ENCODE results near the gene GABRB3.
"Not testable (repeated sequence)": the region's sequence is repeated elsewhere in the genome, so short reads cannot be mapped to it uniquely, and the experiment has no call there.

Gene GABRB3

DNA sequence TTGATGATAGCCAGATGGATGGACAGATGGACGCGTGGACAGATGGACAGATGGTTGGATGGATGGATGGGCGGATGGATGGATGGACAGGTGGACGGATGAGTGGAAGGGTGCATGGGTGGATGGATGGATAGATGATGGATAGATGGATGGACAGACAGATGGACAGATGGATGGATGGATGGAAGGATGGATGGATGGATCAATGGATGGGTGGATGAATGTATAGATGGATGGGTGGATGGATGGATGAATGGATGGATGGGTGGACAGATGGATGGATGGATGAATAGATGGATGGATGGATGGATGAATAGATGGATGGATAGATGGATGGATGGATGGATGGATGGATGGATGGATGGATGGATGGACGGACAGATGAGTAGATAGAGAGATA is 40.9 kb downstream of the GABRB3 start:
- DNase-seq = no peak

DNA sequence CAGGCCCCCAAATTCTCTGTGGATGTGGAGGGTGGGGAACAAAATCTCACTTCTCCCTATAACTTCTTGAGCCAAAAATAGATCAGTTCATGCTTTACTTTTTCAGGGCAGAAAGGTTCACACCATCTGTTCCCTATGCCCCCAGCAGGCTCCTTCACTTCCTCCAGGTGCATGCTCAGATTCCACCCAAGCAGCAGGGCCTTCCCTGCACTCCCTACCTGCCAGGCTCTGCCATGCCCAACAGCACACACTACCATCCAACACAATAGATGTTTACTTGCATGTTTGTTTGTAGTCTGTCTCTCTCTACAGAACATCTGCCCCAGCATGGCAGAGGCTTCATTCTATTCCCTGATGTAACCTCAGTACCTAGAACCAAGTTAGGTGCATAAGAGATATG is 43.3 kb downstream of the GABRB3 start:
- no peak for DNase-seq

DNA sequence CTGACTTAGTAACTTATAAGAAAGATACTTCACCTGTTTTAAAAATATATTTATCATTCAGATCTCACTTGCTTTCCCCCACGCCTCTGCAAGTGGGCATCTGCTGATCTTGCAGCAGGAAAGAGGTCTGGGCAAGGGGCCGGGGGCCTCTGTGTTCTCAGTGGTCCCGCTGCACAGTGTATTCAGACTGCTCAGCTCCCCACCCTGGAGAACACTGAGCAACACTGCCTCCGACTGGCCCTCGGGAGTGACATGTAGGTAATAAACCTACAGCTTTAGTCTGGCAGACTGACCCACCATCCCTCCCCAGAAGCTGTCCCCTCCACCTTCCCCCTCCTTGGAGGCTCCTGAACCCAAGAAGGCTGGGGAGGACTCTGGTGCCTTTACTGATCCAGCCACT is 43.8 kb downstream of the GABRB3 start:
- DNase-seq = no peak

DNA sequence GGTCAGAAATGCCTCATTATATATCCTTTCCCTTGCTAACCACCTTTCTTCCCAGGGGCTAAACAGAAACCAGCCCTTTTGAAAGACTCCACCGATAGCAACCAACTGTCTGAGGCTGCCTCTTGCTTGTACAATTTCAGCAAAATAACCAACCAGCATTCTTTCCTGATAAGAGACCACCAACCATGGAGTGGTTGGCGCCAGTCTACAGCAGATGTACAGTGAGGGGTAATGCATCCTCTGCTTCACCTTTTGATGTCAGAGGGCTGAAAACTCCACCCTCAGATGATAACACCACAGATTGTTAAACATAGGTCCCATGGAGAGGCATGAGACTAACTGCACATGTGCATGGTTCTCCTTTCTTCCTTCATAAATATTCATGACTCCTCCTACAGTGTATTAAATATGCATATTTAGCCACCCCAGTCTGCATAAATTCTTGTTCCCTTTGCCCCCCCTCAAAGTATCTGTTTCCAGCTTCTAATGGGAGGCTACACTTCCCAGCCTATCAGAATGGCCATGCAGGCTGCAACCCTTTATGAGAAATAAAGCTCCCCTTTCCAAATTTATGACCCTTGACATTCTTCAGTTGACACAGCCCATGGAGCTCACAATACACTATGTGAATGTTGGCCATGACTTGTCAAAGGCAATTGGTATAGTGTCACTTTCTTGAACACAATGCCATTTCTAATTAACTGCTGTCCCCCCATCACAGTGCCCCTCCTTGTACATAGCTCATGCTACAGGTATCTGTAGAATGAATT is 48.3 kb downstream of the GABRB3 start:
- no peak for DNase-seq

DNA sequence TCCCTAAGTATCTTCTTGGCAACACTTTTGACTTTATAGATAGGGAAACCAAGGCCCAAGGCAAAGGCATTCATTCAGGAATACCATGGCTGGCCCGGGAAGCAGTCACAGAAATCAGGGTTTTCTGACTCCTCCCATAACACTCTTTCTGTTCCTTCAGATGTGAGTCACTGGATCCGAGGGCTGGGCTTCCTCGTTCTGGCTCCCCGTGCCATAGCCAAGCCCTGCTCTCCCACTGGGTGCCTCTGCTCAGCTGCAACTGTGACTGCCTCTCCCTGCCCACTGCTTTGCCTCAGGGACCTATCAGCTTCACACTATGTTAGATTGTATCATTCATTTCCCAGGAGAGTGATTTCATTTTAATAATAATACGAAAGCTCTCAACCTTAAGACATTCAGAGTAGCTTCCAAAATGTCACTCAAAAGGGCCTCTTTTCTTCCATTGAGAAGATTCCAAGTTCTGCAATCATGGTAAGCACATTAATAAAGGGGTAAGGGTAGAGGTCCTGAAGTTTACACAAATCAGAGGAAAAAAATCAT is 50.2 kb downstream of the GABRB3 start:
- no peak for DNase-seq

DNA sequence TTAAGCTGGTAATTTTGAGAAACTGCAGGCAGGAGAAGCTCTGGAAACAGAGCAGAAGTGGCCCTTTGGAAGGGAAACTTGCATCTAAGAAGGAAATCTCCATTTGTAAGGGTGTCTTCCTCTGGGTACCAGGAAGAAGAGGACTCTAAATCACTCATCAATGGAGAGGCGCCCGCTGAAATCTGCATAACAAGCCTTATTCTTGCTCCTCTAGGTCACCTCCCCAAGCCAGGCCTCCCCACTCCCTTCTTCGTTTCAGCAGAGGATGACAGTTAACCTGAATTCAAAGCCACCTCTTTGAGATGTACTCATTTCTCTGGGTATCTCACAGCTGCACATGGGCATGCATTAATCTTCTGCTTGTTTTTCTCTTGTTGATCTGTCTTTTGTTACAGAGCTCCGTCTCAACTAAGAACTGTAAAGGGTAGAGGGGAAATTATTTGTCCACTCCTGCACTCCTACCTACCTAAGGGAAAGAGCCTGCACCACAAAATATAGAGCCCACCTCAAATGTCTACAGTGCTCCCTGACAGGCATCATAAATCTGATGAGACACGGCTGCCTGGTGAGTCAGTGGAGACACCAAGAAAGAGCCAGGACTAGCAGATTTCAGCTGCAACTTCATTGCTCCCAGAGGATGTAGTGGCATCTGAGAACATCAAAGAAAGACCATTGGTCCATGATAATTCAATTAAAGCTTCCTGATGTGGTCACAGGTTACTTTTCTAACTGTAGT is 51.5 kb downstream of the GABRB3 start:
- no peak for DNase-seq

DNA sequence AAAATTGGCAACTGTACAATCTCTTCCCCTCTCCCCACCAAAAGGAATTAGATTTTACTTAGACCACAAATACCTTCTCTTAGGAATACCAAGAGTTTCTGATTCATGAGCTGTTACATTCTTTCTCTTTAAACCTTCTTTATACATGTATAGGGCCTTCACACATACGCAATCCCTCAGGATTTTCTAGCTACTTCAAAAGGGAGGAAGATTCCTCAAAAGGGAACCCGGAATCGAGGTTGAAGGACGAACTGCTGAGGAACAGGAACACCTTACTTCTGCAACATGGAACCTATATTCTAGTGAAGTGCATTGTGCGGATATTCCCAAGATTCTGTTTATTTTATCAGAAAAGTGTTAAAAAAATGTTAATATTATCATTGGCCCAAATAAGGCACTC is 52.3 kb downstream of the GABRB3 start:
- no peak for DNase-seq

DNA sequence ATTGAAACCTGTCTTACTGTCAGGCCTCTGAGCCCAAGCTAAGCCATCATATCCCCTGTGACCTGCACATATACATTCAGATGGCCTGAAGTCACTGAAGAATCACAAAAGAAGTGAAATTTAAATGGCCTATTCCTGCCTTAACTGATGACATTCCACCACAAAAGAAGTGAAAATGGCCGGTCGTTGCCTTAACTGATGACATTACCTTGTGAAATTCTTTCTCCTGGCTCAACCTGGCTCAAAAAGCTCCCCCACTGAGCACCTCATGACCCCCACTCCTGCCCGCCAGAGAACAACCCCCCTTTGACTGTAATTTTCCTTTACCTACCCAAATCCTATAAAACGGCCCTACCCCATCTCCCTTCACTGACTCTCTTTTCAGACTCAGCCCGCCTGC is 53.0 kb downstream of the GABRB3 start:
- not testable (repeated sequence) for DNase-seq

DNA sequence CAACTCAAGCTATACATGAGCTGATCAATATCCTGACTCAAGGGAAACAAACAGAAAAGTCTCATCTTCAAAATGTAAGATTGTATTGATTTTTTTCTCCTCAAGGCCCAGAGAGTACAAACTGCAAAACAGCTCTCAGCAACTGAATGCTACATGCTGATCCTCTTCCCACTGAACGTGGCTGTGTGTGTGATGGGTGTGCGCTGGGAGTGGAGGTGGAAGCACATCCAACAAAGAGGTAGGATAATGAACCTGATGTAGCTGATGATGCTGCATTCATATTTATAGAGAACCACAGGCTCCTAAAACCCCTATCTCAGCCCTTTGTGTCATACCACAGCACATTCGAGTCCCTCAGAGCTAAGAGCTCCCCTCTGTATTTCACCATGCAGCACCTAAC is 56.8 kb downstream of the GABRB3 start:
- DNase-seq = no peak

DNA sequence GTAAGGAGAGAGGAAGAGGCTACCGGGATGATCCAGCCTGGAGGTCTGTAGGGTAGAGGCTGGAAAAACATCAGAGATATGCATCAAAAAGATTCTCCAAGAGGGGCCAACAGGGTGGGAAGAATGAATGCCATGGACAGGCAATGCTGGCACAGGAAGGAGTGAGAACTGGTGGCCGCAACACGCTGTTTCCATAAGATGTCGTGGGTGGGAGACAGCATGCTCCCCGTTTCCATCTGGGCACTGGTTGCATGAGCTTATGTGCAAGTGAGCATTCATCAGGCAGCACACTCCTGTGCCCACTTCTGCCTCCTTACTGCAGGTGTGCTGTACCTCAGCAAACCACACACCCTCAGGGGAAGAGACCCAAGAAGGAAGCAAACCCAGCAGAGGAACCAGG is 59.4 kb downstream of the GABRB3 start:
- DNase-seq = no peak

DNA sequence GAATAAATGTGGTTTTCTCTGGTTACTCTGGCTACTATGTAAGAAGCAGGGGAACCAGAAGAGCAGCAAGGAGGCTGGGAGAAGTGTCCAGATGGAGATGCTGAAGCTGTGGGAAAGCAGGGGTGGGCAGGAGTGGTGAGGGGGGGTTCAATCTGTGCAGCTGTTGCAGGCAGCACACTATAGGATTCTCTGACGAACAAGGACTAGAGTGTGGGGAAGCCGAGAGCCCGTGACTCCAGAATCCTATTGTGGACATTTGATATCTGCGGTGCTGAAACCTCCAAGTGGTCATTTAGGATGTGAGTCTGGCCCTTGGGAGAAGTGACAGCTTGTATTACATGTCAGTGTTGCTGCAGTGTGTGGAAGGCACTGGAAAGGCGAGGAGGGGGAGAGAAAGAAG is 60.5 kb downstream of the GABRB3 start:
- DNase-seq = no peak

DNA sequence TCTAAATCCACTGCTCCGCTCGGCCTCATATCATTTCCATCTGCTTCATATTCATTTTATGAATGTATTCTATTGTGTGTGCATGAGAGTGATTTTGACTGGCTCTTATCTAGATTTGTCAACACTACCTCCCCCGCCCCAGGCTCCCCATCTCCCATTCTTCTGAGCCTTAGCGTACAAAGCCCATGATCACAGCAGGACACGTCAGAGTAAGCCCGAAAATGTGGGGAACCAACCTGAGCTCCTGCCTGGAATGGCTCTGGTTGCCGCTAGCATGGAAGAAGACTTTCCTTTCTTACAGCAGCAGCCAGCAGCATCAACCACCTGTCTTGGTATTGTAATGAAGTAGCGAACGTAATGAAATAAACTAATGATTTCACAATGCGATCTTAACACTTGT is 61.4 kb downstream of the GABRB3 start:
- DNase-seq = no peak

DNA sequence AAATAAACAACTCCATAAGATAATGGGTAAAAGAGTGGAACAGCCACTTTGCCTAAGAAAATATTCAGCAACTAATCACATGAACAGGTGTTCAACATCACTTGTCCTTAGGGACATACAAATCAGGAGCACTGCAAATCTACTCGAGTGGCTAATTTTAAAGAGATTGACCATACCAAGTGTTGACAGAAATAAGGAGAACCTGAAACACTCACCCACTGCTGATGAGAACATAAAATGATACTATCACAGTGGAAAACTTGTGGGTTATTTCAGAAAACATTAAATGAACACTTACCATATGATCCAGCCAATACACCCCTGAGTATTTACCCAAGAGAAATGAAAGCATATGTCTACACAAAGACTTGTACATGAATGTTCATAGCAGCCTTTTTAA is 70.5 kb downstream of the GABRB3 start:
- DNase-seq = no peak

DNA sequence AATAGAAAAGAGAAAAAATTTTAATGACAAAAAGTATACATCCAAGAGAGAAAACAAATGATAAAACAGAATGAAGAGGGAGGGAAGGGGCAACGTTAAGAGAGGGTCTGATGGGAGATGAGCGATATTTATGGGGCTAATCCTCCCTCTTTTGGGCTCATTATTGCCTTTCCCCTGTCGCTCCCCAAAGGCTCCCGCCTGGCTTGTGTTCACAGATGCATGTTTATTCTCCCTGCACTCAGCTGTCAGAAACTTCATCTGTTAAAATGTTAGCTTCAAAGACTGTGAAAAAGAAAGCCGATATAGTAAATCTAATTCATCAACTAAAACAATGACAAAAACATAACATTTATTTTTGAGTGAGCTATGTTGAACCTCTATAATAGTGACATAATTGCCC is 74.3 kb downstream of the GABRB3 start:
- DNase-seq = no peak

DNA sequence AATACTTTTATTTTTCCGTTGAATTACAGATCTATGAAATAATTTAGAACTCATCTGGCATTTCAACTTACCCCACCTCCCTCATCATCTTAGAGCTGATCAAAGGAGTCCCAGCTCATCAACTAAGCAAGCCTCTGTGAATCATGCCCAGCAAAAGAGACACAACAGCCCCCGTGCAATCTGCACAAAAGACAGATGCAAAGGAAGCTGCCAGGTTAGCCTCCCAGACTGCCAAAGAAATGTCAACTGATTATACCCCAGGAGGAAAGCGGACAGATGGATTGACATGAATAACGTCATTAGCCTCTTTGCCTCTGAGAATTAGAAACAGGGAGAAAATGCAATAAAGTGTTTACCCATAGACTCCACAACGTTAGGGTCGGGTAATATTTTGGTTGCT is 75.0 kb downstream of the GABRB3 start:
- no peak for DNase-seq

DNA sequence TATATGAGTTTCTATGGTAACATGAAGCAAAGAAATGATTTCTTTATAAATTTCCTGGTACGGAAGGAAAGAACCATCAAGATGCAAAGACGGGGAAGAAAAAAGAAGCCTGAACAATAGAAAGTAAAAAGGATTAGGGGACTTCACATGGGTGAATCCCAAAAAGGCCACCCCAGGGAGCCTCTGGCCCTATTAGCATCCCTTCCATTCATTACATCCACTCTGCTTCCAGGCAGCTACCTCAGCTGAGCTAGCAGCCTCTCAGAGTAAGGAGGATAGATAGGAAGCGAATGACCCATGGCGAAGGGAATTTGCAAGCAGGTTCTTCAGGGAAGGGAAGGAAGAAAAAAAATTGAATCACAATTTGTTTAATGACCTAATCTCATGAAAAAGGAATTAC is 81.6 kb downstream of the GABRB3 start:
- DNase-seq = no peak

DNA sequence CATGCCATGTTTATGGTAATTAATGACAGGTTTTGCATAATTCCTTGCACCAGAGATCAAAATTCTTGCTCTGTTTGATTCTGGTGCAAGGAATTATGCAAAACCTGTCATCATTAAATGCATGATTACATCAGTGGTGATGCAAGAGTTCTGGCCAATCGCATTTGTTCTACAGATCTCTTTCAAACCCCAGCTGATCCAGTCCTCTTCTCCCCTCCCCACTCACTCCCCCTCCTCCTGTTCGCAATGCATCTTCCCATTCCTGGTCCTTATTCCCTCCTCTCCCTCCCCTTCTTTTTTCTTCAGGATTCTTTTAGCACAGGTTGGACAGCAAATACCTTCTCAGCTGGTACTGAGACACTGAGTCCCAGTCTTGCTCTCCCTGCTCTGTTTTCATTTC is 82.1 kb downstream of the GABRB3 start:
- no peak for DNase-seq

DNA sequence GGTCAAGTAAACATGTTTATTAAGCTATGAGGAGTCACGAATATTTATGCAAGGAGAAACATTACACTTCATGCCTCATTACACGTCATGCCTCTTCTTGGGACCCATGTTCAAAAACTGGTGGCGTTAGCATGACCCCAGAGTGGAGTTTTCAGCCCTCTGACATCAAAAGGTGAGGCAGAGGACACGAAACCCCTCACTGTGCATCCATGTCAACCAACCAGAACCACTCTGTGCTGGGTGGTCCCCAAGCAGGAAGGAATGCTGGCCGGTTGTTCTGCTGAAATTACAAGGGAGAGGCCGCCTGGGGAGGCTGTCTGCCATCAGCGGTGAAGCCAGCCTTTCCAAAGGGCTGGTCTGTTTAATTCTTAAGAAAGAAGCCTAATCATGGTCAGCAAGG is 83.4 kb downstream of the GABRB3 start:
- no peak for DNase-seq

DNA sequence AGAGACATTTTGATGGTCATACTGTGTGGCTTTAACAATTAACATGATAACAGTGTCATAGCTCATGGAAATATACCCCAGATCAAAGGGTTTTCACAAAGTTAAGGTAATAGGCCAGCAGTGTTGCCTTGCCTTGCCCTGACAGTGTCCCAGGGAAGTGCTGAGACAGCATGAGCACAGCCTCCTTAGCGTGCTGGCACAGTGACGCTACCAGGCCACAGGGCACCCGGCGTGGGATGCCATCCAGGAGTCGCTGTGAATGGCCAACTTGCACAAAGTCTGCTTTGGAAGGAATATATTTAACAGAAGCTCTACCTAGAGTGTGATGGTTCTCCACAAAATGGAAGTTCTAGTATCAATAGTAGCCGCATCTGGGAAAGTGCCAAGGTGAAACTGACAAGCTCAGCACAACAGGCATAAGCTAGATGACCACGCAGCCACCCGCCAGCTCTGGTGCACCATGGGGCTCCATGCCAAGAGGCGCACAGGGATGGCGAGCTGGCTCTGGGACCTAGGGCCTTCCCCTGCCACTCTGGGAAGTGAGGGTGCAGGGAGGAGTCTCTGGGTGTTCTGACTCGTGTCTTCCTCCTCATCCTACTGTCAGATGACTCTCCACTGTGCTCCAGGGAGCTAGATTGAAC is 86.2 kb downstream of the GABRB3 start:
- DNase-seq = no peak

DNA sequence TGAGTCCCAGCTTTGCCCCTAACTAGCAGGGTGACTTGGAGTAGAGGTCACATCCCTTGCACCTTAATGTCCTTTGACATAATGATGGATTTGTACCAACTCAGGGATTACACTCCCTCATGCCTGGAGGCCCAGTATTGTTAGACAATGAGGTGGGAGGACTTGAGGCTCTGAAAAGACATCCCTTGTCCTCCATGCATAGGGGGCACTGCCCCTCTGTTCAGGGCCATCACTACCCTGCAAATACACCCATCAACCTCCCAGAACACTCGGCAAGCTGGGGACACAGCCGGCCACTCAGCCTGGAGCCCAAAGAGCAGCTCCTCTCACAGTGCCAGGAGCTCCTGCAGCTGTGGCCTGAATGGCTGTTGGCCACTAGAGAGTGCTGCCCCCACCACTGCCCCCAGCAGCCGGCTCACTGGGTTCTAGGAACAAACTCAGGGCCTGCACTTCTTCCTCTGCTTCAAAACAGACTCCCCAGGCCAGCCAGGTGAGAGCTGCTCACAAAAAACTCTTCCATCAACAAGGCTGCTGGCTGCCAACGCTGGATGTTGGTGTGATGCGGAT is 90.2 kb downstream of the GABRB3 start:
- DNase-seq = no peak

DNA sequence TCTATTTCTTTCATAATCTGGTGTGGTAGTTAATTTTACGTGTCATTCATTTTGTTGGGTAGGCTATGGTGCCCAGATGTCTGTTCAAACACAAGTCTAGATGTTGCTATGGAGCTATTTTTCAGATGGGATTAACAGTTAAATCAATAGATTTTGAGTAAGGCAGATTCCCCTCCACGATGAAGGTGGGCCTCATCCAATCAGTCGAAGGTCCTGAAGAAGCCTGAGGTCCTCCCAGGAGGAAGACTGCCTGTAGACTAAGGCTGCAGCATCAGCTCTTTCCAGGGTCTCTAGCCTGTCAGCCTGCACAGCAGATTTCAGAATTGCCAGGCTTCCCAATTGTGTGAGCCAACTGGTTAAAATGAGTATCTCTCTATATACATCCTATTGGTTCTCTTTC is 92.9 kb downstream of the GABRB3 start:
- no peak for DNase-seq

DNA sequence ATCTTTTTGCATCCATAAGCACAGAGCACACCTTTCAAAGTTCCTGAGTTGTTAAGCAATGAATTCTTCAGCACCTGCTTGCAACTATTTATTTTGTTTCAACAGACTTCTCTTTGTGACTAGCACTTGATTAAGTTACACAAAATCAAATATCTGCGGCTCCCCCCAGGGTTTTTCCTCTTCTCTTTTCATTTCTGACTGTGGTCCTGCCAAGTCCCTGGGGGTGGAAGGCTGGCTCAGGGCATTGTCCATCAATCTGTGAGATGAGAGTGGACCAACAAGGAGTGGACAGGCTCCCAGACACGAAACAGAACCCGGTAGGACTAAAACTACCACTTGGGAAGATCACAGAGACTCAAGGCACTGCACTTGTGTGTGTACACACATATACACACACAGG is 96.8 kb downstream of the GABRB3 start:
- no peak for DNase-seq

DNA sequence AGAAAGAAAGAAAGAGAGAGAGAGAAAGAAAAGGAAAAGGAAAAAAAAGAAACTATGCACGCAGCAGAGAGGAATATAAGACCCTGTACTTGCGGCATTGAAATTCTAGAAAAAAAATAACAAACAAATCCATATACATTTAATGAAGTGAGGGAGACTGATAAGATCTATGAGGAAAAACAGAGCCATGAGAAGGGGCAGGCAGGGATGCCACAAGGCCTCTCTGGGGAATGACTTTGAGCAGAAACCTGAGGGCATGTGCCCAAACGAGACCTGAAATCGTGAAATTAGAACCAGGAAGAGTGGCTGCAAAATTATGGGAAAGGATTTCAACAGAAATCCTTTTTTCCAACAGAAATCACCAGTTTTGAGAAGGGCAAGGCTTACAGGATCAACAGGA is 98.4 kb downstream of the GABRB3 start:
- no peak for DNase-seq

DNA sequence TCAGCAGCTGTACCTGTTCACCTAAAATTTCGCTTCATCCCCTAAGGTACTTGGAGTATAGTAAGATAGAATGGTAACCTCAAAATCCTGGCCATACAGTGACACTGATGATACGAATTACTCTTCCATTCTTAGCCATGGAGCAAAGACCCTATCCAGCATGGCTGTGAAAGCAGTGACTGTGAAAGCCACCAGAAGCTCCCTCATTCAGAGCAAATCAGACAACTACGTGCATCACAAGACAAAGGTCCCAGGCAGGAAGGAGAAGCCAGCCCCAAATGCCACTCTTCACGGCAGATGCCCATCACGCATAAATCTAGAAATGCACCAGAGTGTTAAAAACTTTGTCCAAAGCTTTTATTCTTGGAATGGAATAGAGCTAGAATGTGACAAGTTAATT is 99.4 kb downstream of the GABRB3 start:
- DNase-seq = no peak

All from stimulated activated CD4-positive, alpha-beta T cell treated with anti-CD3 and anti-CD28 coated beads, Interleukin-2, amount 100 ng/mL, for 24 hours (primary cell).